SK-N-SH (cell line): ENCODE results near the gene DCDC1. TPM values are rescaled to one million over a fixed set of nuclear protein-coding genes. Genes with fewer than 3 reads are reported as not detected.

ENCODE experiments used
- CTCF ChIA-PET: fragments of 300-600, 350-600 bp; formaldehyde crosslinking; extraction: SDS; loops from one replicate; lab custom pipeline; 2021; lab: Yijun Ruan, JAX
- POLR2A ChIA-PET: fragments of 350-600 bp; sonication (Branson Sonifier 250); formaldehyde crosslinking; extraction: SDS; loops from one replicate; lab custom pipeline; 2020; ENCODE audit warnings: antibody characterized with exemption, inconsistent platforms; lab: Yijun Ruan, JAX
- DNase-seq: peaks from one replicate; pipeline ENCODE4 v3.0.0; 2012
- H2AFZ ChIP-seq: fragments of 200-600 bp; sonication (generic); 2 replicates; pipeline ENCODE4 v1.8.1; 2016; ENCODE audit warnings: antibody characterized with exemption, mild to moderate bottlenecking, low read depth
- H3F3A ChIP-seq: fragments of 200-600 bp; sonication (generic); replicated peaks from 2 replicates; pipeline ENCODE3; 2016; ENCODE audit warnings: antibody characterized with exemption, mild to moderate bottlenecking; ENCODE audit not compliant: insufficient read depth
- H3K27ac ChIP-seq, 2 experiments: fragments of 200-500 bp in 1 of 2; fragments of 200-600 bp in 1 of 2; sonication (Bioruptor generic) in 1 of 2; sonication (generic), shearing (Covaris generic) in 1 of 2; 2 replicates each; pipeline versions ENCODE4 v1.5.1 to v1.6.1; 2014 to 2016; ENCODE audit warnings: low read depth in 2 of 2, inconsistent platforms in 1 of 2, low read length in 1 of 2, mild to moderate bottlenecking in 1 of 2, mixed read lengths in 1 of 2
- H3K27me3 ChIP-seq: fragments of 200-600 bp; sonication (generic), shearing (Covaris generic); 2 replicates; pipeline ENCODE4 v1.6.1; 2016; ENCODE audit warnings: mixed run types; ENCODE audit not compliant: insufficient read depth
- H3K36me3 ChIP-seq, 2 experiments: fragments of 200-500 bp in 1 of 2; fragments of 200-600 bp in 1 of 2; sonication (Bioruptor generic) in 1 of 2; sonication (generic) in 1 of 2; replicated peaks in 1 of 2; 2 replicates each; pipeline versions ENCODE3 to v1.5.1; 2014 to 2016; ENCODE audit warnings: low read length in 1 of 2, mild to moderate bottlenecking in 1 of 2; ENCODE audit not compliant: insufficient read depth in 2 of 2, control insufficient read depth in 1 of 2
- H3K4me1 ChIP-seq, 2 experiments: fragments of 200-500 bp in 1 of 2; fragments of 200-600 bp in 1 of 2; sonication (Bioruptor generic) in 1 of 2; sonication (generic), shearing (Covaris generic) in 1 of 2; 2 replicates each; pipeline versions ENCODE4 v1.5.1 to v1.6.1; 2014 to 2016; ENCODE audit warnings: low read depth in 1 of 2, low read length in 1 of 2, mixed run types in 1 of 2; ENCODE audit not compliant: insufficient read depth in 2 of 2, control insufficient read depth in 1 of 2
- H3K4me2 ChIP-seq: fragments of 200-600 bp; sonication (generic), shearing (Covaris generic); 2 replicates; pipeline ENCODE4 v1.6.1; 2017; ENCODE audit warnings: mixed run types
- H3K4me3 ChIP-seq, 2 experiments: fragments of 200-500 bp in 1 of 2; fragments of 200-600 bp in 1 of 2; sonication (Bioruptor generic) in 1 of 2; sonication (generic), shearing (Covaris generic) in 1 of 2; 2 replicates each; pipeline versions ENCODE4 v1.5.1 to v1.8.1; 2014 to 2016; ENCODE audit warnings: low read depth in 2 of 2, inconsistent platforms in 1 of 2, low read length in 1 of 2, mild to moderate bottlenecking in 1 of 2, mixed read lengths in 1 of 2, moderate library complexity in 1 of 2
- H3K79me2 ChIP-seq: fragments of 200-600 bp; sonication (generic); 2 replicates; pipeline ENCODE4 v1.8.1; 2017; ENCODE audit warnings: mild to moderate bottlenecking; ENCODE audit not compliant: insufficient read depth
- H3K9ac ChIP-seq: fragments of 200-600 bp; sonication (generic); 2 replicates; pipeline ENCODE4 v1.6.1; 2017; ENCODE audit warnings: mixed run types
- H3K9me2 ChIP-seq: fragments of 200-600 bp; sonication (generic); 2 replicates; pipeline ENCODE4 v1.6.1; 2017; ENCODE audit warnings: mixed run types
- H3K9me3 ChIP-seq: fragments of 200-600 bp; sonication (generic); 2 replicates; pipeline ENCODE4 v1.6.1; 2017; ENCODE audit warnings: mixed run types, mild to moderate bottlenecking, moderate library complexity
- H4K20me1 ChIP-seq: fragments of 200-600 bp; sonication (generic); 2 replicates; pipeline ENCODE4 v1.6.1; 2017; ENCODE audit warnings: mild to moderate bottlenecking, mixed run types; ENCODE audit not compliant: insufficient read depth
- CHD2 ChIP-seq: fragments of 150-350 bp; IDR thresholded peaks from 2 replicates; pipeline ENCODE4 v1.6.1; 2018; ENCODE audit warnings: low read length; ENCODE audit not compliant: partially characterized antibody
- ELF1 ChIP-seq: IDR thresholded peaks from 2 replicates; pipeline ENCODE4 v1.4.0; 2012
- FOSL2 ChIP-seq: IDR thresholded peaks from 2 replicates; pipeline ENCODE4 v1.4.0; 2012; ENCODE audit warnings: low read depth, mild to moderate bottlenecking, moderate library complexity, borderline replicate concordance
- FOXJ3 ChIP-seq: sonication (generic); formaldehyde crosslinking; IDR thresholded peaks from 2 replicates; pipeline ENCODE4 v1.5.1; 2020; ENCODE audit warnings: mild to moderate bottlenecking, missing genetic modification reagents
- GABPA ChIP-seq: IDR thresholded peaks from 2 replicates; pipeline ENCODE4 v1.4.0; 2012; ENCODE audit warnings: low read depth, mild to moderate bottlenecking
- MEF2A ChIP-seq: IDR thresholded peaks from 2 replicates; pipeline ENCODE4 v1.4.0; 2012; ENCODE audit warnings: low read depth, borderline replicate concordance
- NRF1 ChIP-seq: IDR thresholded peaks from 2 replicates; pipeline ENCODE4 v1.6.1; 2012; ENCODE audit warnings: low read depth, mild to moderate bottlenecking, low read length
- POLR2AphosphoS5 ChIP-seq: IDR thresholded peaks from 2 replicates; pipeline ENCODE4 v1.6.1; 2012; ENCODE audit warnings: low read depth, low read length
- RAD21 ChIP-seq: IDR thresholded peaks from 2 replicates; pipeline ENCODE4 v1.6.1; 2012; ENCODE audit warnings: mild to moderate bottlenecking, low read length
- RCOR1 ChIP-seq: fragments of 150-350 bp; IDR thresholded peaks from 2 replicates; pipeline ENCODE4 v1.6.1; 2017; ENCODE audit warnings: antibody characterized with exemption, low read length
- RFX5 ChIP-seq: IDR thresholded peaks from 2 replicates; pipeline ENCODE4 v1.6.1; 2012; ENCODE audit warnings: mild to moderate bottlenecking, improper control_type of control experiment, low read length
- RXRA ChIP-seq: IDR thresholded peaks from 2 replicates; pipeline ENCODE4 v1.4.0; 2012; ENCODE audit warnings: low read depth, mild to moderate bottlenecking, borderline replicate concordance
- SIN3A ChIP-seq: IDR thresholded peaks from 2 replicates; pipeline ENCODE4 v1.6.1; 2012; ENCODE audit warnings: low read depth, mild to moderate bottlenecking, low read length, moderate library complexity, borderline replicate concordance
- SMC3 ChIP-seq: IDR thresholded peaks from 2 replicates; pipeline ENCODE4 v1.6.1; 2012; ENCODE audit warnings: low read depth, low read length, improper control_type of control experiment
- TCF12 ChIP-seq: IDR thresholded peaks from 2 replicates; pipeline ENCODE4 v1.4.0; 2012
- TEAD4 ChIP-seq: IDR thresholded peaks from 2 replicates; pipeline ENCODE4 v1.4.0; 2012; ENCODE audit warnings: mild to moderate bottlenecking, borderline replicate concordance; ENCODE audit not compliant: insufficient read depth
- WGBS: methylation state at CpG from one replicate; pipeline ENCODE4 v1.1.6; 2017; ENCODE audit warnings: low lambda C conversion rate; 5-methylcytosine and 5-hydroxymethylcytosine counted together
- polyA plus RNA-seq, 3 experiments: library from polyadenylated mRNA; depleted of rRNA; stranded (reverse); fragments of >200 nt; gene quantifications; 2 replicates each; pipeline ENCODE4 v1.2.3, GENCODE V29; 2012
- TF ChIP-seq, protein P1 (sequence below): fragments of 150-350 bp; IDR thresholded peaks from 2 replicates; pipeline ENCODE4 v1.6.1; 2017; ENCODE audit warnings: antibody characterized with exemption, low read length, low read depth, borderline replicate concordance
- TF ChIP-seq, protein P2 (sequence below): fragments of 200-600 bp; sonication (generic); IDR thresholded peaks from 2 replicates; pipeline ENCODE4 v1.6.1; 2017; ENCODE audit warnings: antibody characterized with exemption, mild to moderate bottlenecking, moderate library complexity
- TF ChIP-seq, protein P3 (sequence below): IDR thresholded peaks from 2 replicates; pipeline ENCODE4 v1.6.1; 2012; ENCODE audit warnings: mild to moderate bottlenecking, low read depth, low read length, moderate library complexity
- TF ChIP-seq, protein P4 (sequence below): IDR thresholded peaks from 2 replicates; pipeline ENCODE4 v1.4.0; 2012; ENCODE audit warnings: low read depth
- TF ChIP-seq, protein P5 (sequence below): IDR thresholded peaks from 2 replicates; pipeline ENCODE4 v1.4.0; 2012; ENCODE audit warnings: low read depth, borderline replicate concordance

DCDC1 gene
- polyA plus RNA-seq, 1 of the 3 experiments (the other 2 are of a cell fraction): 0.12 TPM

- CTCF ChIA-PET: interaction anchor here (1.1 to 2.0 kb wide), 4 partner anchors 11 to 518 kb away, joined by 3 to 8 read pairs (median 4); partner anchors contain the start of gene MPPED2
- Histone ChIP-seq H3K27me3 (no peaks in the 10 kb centered on the region), H3K4me1 (peaks cover 0 to 25% of the 10 kb centered on the region in 2 experiments; a peak in 3 of 4 replicates), H3K9me3 (no peaks in the 10 kb centered on the region), H3K27ac (peak overlapping the region in 1 of 2 experiments; percentile 96; a peak in 1 of 4 replicates), H3K36me3 (no peaks in the 10 kb centered on the region), H3K4me2 (no peak overlapping the region), H3K9ac (no peak overlapping the region), H3K4me3 (no peak overlapping the region), H3F3A (no peaks in the 10 kb centered on the region), H2AFZ (no peak overlapping the region), H4K20me1 (no peaks in the 10 kb centered on the region), H3K9me2 (no peaks in the 10 kb centered on the region), H3K79me2 (no peaks in the 10 kb centered on the region)
- no peak for DNase-seq
- POLR2A ChIA-PET: no interaction called here
- TF ChIP-seq, protein P1, sequence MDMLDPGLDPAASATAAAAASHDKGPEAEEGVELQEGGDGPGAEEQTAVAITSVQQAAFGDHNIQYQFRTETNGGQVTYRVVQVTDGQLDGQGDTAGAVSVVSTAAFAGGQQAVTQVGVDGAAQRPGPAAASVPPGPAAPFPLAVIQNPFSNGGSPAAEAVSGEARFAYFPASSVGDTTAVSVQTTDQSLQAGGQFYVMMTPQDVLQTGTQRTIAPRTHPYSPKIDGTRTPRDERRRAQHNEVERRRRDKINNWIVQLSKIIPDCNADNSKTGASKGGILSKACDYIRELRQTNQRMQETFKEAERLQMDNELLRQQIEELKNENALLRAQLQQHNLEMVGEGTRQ: no peak
- TF ChIP-seq MEF2A: no peak
- TF ChIP-seq SMC3: no peak
- no peak for TF ChIP-seq RFX5
- no peak for TF ChIP-seq NRF1
- no peak for TF ChIP-seq CHD2
- no peak for TF ChIP-seq FOXJ3 (CRISPR knock-in tag)
- TF ChIP-seq, protein P2, sequence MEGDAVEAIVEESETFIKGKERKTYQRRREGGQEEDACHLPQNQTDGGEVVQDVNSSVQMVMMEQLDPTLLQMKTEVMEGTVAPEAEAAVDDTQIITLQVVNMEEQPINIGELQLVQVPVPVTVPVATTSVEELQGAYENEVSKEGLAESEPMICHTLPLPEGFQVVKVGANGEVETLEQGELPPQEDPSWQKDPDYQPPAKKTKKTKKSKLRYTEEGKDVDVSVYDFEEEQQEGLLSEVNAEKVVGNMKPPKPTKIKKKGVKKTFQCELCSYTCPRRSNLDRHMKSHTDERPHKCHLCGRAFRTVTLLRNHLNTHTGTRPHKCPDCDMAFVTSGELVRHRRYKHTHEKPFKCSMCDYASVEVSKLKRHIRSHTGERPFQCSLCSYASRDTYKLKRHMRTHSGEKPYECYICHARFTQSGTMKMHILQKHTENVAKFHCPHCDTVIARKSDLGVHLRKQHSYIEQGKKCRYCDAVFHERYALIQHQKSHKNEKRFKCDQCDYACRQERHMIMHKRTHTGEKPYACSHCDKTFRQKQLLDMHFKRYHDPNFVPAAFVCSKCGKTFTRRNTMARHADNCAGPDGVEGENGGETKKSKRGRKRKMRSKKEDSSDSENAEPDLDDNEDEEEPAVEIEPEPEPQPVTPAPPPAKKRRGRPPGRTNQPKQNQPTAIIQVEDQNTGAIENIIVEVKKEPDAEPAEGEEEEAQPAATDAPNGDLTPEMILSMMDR: no peak
- TF ChIP-seq RCOR1: no peak
- 71% methylated on average over 2 of the region's 2 CpGs for WGBS
Measured at GRCh38 chr11:30863209-30863608, 506.3 kb downstream of the DCDC1 start.

DNA sequence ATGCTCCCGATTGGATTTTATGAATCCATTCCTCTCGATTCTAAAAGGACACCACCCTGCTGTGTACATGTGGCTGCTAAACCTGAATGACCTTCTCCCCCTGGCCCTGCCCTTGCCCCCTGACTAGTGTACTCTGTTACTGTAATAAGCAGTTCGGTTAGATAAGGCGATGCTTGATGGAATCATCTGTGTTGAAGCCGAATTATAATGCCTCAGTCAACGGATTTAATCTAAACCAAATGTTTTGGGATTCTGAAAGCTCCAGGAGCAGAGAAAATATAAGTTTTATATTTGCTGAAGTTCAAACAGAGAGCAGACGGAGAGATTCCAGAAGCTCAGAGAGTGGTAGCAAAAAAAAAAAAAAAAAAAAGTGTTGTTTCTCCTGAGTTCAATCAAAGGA is 508.0 kb downstream of the DCDC1 start:
- DNase-seq: peak; percentile 53
- TF ChIP-seq CHD2 (peak; percentile 80), FOXJ3 (CRISPR knock-in tag) (peak; percentile 70; the same call in 1 of the 2 replicates), ELF1 (no peak), SMC3 (no peak), POLR2AphosphoS5 (no peak), GABPA (no peak), TEAD4 (no peak), RCOR1 (peak; percentile 91), FOSL2 (no peak), MEF2A (no peak), TCF12 (peak; percentile 28; the same call in 1 of the 2 replicates), RFX5 (no peak), RXRA (no peak), SIN3A (no peak), RAD21 (peak; percentile 33)
- TF ChIP-seq, protein P3, sequence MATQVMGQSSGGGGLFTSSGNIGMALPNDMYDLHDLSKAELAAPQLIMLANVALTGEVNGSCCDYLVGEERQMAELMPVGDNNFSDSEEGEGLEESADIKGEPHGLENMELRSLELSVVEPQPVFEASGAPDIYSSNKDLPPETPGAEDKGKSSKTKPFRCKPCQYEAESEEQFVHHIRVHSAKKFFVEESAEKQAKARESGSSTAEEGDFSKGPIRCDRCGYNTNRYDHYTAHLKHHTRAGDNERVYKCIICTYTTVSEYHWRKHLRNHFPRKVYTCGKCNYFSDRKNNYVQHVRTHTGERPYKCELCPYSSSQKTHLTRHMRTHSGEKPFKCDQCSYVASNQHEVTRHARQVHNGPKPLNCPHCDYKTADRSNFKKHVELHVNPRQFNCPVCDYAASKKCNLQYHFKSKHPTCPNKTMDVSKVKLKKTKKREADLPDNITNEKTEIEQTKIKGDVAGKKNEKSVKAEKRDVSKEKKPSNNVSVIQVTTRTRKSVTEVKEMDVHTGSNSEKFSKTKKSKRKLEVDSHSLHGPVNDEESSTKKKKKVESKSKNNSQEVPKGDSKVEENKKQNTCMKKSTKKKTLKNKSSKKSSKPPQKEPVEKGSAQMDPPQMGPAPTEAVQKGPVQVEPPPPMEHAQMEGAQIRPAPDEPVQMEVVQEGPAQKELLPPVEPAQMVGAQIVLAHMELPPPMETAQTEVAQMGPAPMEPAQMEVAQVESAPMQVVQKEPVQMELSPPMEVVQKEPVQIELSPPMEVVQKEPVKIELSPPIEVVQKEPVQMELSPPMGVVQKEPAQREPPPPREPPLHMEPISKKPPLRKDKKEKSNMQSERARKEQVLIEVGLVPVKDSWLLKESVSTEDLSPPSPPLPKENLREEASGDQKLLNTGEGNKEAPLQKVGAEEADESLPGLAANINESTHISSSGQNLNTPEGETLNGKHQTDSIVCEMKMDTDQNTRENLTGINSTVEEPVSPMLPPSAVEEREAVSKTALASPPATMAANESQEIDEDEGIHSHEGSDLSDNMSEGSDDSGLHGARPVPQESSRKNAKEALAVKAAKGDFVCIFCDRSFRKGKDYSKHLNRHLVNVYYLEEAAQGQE: no peak
- TF ChIP-seq, protein P4, sequence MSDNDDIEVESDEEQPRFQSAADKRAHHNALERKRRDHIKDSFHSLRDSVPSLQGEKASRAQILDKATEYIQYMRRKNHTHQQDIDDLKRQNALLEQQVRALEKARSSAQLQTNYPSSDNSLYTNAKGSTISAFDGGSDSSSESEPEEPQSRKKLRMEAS: no peak
- TF ChIP-seq, protein P5, sequence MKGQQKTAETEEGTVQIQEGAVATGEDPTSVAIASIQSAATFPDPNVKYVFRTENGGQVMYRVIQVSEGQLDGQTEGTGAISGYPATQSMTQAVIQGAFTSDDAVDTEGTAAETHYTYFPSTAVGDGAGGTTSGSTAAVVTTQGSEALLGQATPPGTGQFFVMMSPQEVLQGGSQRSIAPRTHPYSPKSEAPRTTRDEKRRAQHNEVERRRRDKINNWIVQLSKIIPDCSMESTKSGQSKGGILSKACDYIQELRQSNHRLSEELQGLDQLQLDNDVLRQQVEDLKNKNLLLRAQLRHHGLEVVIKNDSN: no peak

More for the DNA sequence above, 508.0 kb downstream of the DCDC1 start:
- 7% methylated on average over 7 of the region's 7 CpGs for WGBS
- Histone ChIP-seq H3K9me3 (no peaks in the 10 kb centered on the region), H3K9ac (no peak overlapping the region), H4K20me1 (no peaks in the 10 kb centered on the region), H3K36me3 (no peaks in the 10 kb centered on the region), H3K4me3 (no peak overlapping the region), H3K4me2 (no peak overlapping the region), H3K79me2 (no peaks in the 10 kb centered on the region), H2AFZ (no peak overlapping the region), H3K9me2 (no peaks in the 10 kb centered on the region), H3K4me1 (peaks cover 0 to 25% of the 10 kb centered on the region in 2 experiments; a peak in 3 of 4 replicates), H3K27me3 (no peaks in the 10 kb centered on the region), H3K27ac (peak overlapping the region in 1 of 2 experiments; percentile 96; a peak in 2 of 4 replicates), H3F3A (no peaks in the 10 kb centered on the region)
- POLR2A ChIA-PET: interaction anchor here (0.9 to 3.1 kb wide), 3 partner anchors 52 to 539 kb away, joined by 6 to 15 read pairs (median 12); partner anchors contain the start of genes ARL14EP and MPPED2
- CTCF ChIA-PET: interaction anchor here (0.6 to 10.1 kb wide), 9 partner anchors 13 to 433 kb away, joined by 3 to 113 read pairs (median 4); no protein-coding TSS in a partner anchor
